Peyer's patch (tissue), 4 donors: ENCODE measurements around the gene CHKA.

Experiments
- CTCF ChIP-seq, 6 experiments: fragments of 450-650 bp in 4 of 6; fragments of 200-600 bp in 2 of 6; sonication (generic) in 1 of 6; IDR thresholded peaks; one replicate each; pipeline ENCODE4 v1.5.1; 2017 to 2019; ENCODE audit warnings: antibody characterized with exemption in 6 of 6, mild to moderate bottlenecking in 3 of 6, moderate library complexity in 1 of 6
- POLR2A ChIP-seq, 2 donors: fragments of 450-650 bp; IDR thresholded peaks; one replicate each; pipeline ENCODE4 v1.5.1; 2017; ENCODE audit warnings: antibody characterized with exemption in 2 of 2, mild to moderate bottlenecking in 2 of 2, moderate library complexity in 2 of 2

- TF ChIP-seq CTCF (IDR thresholded peaks at IDR 0.05) (no peak), POLR2A (IDR thresholded peaks at IDR 0.05) (no peak)
Measured at GRCh38 chr11:68089679-68090078, 31.5 kb downstream of the CHKA start.
